ENCODE data around the gene GRM1. TPM values are rescaled to one million over a fixed set of nuclear protein-coding genes. Genes with fewer than 3 reads are reported as not detected.

Gene GRM1
- total and polyA plus RNA-seq, 5 experiments from 2014 or later, result not detected

DNA sequence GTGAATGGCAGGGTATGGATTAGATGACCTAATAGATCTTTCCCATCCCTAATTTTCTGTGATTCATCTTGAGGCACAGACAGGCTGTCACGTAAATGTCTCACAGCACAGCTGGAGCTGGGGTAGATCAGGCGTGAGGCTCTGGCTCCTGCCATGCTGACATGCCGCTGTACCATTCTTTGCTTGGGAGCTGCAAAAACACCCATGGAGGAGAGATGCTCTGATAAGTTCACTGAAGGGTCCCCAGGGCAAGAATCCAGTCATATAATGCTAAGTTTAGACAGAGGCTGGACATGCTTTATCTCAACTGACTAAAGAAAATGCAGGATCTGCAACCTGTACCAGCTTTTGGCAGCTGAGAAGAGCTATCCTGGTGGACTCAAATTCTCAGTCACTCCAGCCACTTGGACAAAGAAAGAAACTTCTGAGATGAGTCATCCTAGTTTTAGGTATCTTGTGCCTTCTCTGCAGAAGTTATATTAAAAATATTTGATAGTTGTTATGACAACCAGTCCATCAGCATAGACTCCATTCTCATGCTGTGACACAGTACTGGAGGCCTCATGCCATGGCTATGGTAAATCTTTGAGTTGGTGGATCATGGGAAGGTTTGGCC is 329.7 kb downstream of the GRM1 start:
- POLR2A ChIA-PET, result no interaction called here
- no peak for DNase-seq
- no peak for ATAC-seq
- Mint-ChIP-seq H3K27ac (no peak overlapping the region), H3K9me3 (peaks cover 0 to 5% (median 0%) of the 10 kb centered on the region in 9 donors), H3K4me1 (peaks cover 0 to 7% (median 0%) of the 10 kb centered on the region in 4 donors), H3K27me3 (peaks cover 0 to 6% (median 2%) of the 10 kb centered on the region in 5 donors), H3K4me3 (no peak overlapping the region), H3K36me3 (no peaks in the 10 kb centered on the region)

DNA sequence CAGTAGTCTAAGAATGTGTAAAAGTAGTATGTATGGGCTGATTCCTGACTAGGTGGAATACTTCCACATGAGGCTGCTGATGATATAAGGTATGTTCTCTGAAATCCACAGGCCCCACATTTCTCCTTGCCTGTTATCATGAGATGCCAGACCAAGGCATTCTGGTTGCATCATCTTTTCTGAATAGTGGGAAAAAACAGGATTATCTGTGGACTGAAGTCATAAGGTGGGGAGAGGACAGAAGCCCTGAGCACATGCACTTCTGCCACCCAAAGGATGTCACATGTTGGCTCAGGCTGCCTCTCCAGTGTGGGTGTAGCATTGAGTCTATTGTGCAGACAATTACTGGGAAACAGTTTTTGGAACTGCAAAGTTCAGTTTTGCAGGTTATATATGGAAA is 330.3 kb downstream of the GRM1 start:
- DNase-seq, result no peak

DNA sequence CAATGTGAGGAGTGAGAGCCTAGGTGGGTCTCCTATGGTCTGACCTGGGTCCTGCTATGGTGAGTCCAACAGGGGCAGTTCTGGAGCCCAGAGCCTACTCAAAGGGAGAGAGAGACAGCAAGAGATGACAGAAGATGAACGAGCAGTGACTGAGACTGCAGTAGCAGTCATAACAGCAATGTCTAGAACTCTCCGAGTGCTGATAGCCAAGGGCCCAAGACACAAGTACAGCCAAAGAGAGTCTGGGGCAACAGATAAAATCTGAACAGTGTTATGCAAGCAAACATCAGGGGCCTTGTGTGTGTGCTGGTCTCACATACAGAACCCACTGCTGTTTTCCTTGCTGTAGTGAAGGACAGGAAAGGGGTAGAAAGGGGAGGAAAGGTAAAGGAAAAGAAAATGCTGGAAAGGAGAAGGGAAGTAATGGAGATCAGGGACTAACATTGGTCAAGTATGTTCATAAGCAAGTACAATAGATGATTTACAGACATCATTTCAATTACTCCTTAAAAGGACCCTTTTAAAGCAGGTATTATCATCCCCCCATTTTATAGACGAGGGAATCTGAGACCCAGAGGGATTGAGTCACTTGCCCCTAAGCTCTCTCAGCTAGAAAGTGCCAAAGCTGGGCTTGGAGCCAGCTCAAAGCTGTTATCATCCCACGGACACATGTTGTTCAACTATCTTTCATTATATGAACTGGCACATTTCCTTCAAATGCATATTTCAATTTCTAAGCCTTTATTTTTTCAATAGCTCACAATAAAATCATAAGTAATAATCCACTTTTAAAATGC is 332.5 kb downstream of the GRM1 start:
- peaks cover 0 to 6% (median 2%) of the 10 kb centered on the region in 5 donors for H3K27me3 Mint-ChIP-seq
- no peak for DNase-seq
- H3K4me1 Mint-ChIP-seq, result peaks cover 0 to 7% (median 0%) of the 10 kb centered on the region in 4 donors
- H3K27ac Mint-ChIP-seq, result no peak overlapping the region
- POLR2A ChIA-PET, result no interaction called here
- no peaks in the 10 kb centered on the region for H3K36me3 Mint-ChIP-seq
- H3K4me3 Mint-ChIP-seq, result no peak overlapping the region
- H3K9me3 Mint-ChIP-seq, result peaks cover 0 to 5% (median 0%) of the 10 kb centered on the region in 9 donors
- ATAC-seq, result no peak

More for the DNA sequence above, 330.3 kb downstream of the GRM1 start:
- H3K36me3 Mint-ChIP-seq, result no peaks in the 10 kb centered on the region
- peaks cover 0 to 7% (median 0%) of the 10 kb centered on the region in 4 donors for H3K4me1 Mint-ChIP-seq
- POLR2A ChIA-PET, result no interaction called here
- H3K9me3 Mint-ChIP-seq, result peaks cover 0 to 5% (median 0%) of the 10 kb centered on the region in 9 donors
- H3K27me3 Mint-ChIP-seq, result peaks cover 0 to 6% (median 2%) of the 10 kb centered on the region in 5 donors
- H3K4me3 Mint-ChIP-seq, result no peak overlapping the region
- H3K27ac Mint-ChIP-seq, result no peak overlapping the region
- no peak for ATAC-seq

DNA sequence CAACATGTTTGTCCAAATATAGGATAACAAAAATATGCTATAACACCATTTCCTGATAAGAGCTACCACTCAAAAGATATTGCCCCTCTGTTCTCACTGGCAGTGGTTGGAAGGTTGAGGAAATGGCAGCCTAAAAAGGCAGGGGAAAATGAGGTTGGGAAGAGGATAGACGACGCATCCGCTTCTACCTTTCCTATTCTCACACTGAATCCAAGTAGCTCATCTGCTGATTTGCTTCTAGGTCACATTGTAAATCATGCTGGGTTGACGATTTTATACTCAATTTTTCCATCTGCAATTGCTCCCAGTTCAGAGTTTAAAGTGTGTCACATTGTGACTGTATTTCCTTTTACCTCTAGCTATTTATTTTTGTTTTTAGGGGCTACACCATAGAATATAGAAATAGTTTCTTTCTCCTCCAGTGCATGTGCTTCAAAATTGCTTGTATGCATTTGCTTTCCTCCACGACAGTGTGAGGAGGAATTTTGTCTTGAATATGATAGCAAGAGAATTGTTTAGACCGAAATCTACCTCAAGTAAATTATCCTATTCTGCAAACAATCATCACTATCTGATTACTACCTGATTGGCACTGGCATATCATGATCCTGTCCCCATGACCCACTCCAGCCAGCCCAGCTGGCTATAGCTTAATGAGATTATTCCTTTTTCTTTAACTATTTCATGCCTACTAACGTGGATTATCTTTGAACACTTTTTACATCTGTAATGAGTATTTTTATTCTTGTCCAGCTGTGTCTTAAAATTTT is 335.2 kb downstream of the GRM1 start:
- no peaks in the 10 kb centered on the region for H3K4me1 Mint-ChIP-seq
- no peak for ATAC-seq
- H3K9me3 Mint-ChIP-seq, result peaks cover 0 to 1% (median 0%) of the 10 kb centered on the region in 9 donors
- POLR2A ChIA-PET, result no interaction called here
- H3K27me3 Mint-ChIP-seq, result peaks cover 0 to 6% (median 2%) of the 10 kb centered on the region in 5 donors
- DNase-seq, result no peak
- H3K27ac Mint-ChIP-seq, result no peak overlapping the region
- H3K4me3 Mint-ChIP-seq, result no peak overlapping the region
- H3K36me3 Mint-ChIP-seq, result no peaks in the 10 kb centered on the region

DNA sequence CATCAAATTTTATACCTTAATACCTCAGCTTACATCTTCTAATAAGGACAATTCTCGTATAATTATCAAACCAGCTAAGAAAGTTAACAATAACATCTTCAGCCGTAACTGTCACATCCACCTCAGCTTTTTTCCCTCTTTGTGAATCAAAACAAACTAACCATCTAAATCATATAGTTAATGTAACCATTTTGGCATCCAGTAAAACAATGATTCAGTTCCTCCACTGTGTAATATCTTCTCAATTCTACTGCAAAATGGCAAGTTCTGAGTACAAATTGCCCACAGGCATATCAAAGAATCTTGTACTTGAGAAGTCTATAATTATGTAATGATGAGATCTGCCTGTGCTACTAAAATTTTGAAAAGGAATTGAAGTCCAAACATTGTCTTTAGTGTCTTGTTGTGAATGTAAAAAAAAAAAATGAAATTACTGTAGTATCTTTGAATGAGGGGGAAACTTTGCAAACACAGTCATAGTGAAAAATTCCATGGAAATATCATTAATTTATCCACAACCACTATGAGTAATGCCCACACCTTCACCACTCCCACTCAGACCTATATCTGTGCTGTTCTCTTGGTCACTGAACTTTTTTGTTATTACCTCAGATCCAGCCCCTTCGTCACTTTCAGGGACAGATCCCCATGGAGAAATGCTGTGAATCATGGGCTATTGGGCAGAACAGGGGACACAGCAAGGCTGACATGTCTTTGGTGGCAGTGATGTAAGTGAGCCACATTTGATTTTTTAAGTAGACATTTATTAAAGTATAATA is 336.1 kb downstream of the GRM1 start:
- no peak for ATAC-seq
- peaks cover 0 to 6% (median 1%) of the 10 kb centered on the region in 5 donors for H3K27me3 Mint-ChIP-seq
- POLR2A ChIA-PET, result no interaction called here
- no peaks in the 10 kb centered on the region for H3K4me1 Mint-ChIP-seq
- no peak overlapping the region for H3K4me3 Mint-ChIP-seq
- H3K9me3 Mint-ChIP-seq, result peaks cover 0 to 5% (median 0%) of the 10 kb centered on the region in 9 donors
- no peaks in the 10 kb centered on the region for H3K36me3 Mint-ChIP-seq
- DNase-seq, result no peak
- no peak overlapping the region for H3K27ac Mint-ChIP-seq

DNA sequence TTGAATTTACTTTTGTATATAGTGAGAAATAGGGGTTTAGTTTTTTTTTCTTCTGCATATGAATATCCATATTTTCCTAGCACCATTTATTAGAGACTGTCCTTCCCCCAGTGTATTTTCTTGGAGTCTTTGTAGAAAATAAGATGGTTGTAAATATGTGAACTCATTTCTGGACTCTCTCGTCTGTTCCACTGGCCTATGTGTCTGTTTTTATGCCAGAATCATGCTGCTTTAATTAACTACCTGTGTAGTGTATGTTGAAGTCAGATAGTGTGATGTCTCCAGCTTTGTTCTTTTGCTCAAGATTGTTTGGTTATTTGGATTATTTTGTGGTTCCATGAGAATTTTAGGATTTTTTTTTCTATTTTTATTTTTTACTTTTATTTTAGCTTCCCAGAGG is 338.2 kb downstream of the GRM1 start:
- POLR2A ChIA-PET, result no interaction called here
- Mint-ChIP-seq H3K27me3 (peaks cover 0 to 1% (median 0%) of the 10 kb centered on the region in 5 donors), H3K36me3 (no peaks in the 10 kb centered on the region), H3K4me3 (no peak overlapping the region), H3K9me3 (peaks cover 0 to 19% (median 6%) of the 10 kb centered on the region in 9 donors), H3K27ac (no peak overlapping the region), H3K4me1 (no peaks in the 10 kb centered on the region)
- ATAC-seq, result no peak
- DNase-seq, result no peak

DNA sequence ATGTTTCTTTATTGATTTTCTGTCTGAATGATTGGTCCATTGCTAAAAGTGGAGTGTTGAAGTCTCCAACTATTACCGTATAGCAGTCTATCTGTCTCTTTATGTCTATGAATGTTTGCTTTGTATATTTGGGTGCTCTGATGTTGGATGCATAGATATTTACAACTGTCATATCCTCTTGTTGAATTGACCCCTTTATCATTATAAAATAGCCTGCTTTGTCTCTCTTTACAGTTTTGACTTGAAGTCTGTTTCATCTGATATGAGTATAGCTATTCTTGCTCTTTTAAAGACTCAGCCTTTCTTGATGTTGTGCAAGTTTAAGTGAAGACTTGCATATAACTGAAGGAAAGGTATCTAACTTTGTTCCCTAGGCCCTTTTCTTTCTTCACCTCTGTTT is 341.0 kb downstream of the GRM1 start:
- Mint-ChIP-seq H3K4me3 (no peak overlapping the region), H3K9me3 (peaks cover 0 to 28% (median 11%) of the 10 kb centered on the region in 9 donors), H3K27me3 (no peaks in the 10 kb centered on the region), H3K36me3 (no peaks in the 10 kb centered on the region), H3K4me1 (no peaks in the 10 kb centered on the region), H3K27ac (no peak overlapping the region)
- POLR2A ChIA-PET, result no interaction called here
- no peak for ATAC-seq
- no peak for DNase-seq

DNA sequence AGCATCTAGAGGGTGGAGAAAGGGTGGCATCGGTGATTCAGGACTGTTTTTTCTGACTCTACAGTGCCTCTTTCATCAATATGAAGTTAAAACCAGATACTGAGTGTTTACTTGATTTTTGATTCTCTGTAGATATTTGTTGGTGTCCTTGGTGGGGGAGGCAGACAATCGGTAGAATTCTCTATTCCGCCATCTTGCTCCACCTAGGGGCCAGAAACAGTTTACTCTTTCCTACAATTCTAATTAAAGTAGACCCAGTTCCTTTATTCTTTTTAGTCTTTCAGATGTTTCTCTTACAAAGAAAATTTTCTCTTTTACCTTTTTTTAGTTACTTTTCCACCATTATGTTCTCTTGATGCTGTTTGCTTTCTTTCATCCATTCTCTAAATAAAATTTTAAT is 352.6 kb downstream of the GRM1 start:
- POLR2A ChIA-PET, result no interaction called here
- Mint-ChIP-seq H3K36me3 (no peaks in the 10 kb centered on the region), H3K27ac (no peak overlapping the region), H3K27me3 (peaks cover 0 to 10% (median 2%) of the 10 kb centered on the region in 5 donors), H3K9me3 (peaks cover 0 to 11% (median 2%) of the 10 kb centered on the region in 9 donors), H3K4me3 (no peak overlapping the region), H3K4me1 (no peaks in the 10 kb centered on the region)
- no peak for DNase-seq
- ATAC-seq, result no peak

DNA sequence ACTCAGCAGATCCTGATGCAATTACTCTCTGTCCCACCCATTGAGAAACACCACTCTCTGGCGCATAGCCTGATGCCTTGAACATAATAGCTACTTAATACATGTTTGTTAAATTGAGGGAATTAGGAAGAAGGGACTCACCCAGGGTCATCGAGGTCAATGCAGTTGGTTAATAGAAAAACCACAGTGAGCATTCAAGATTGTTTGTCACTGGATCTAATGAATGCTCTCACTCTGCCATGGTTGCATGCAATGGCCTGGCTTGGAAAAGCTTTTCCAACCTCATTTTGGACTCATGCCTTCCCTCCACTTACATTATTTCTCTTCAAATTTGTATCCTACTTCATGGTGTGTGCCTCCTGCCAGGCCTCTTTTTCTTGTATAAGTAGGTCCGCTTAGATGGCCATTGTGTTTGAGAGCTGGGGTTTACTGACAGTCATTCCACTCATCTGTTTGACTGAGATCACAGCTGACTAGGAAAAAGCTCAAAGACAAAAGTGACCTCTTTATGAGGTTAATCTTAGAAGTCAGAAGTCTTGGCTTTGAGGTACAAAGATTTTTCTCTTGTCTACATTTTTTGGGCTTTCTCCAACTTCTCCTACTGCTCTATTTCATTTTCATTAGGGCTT is 360.0 kb downstream of the GRM1 start:
- no peaks in the 10 kb centered on the region for H3K4me1 Mint-ChIP-seq
- no peak overlapping the region for H3K27ac Mint-ChIP-seq
- no peaks in the 10 kb centered on the region for H3K27me3 Mint-ChIP-seq
- peaks cover 0 to 3% (median 0%) of the 10 kb centered on the region in 9 donors for H3K9me3 Mint-ChIP-seq
- POLR2A ChIA-PET, result no interaction called here
- DNase-seq, result no peak
- H3K4me3 Mint-ChIP-seq, result no peak overlapping the region
- H3K36me3 Mint-ChIP-seq, result no peaks in the 10 kb centered on the region
- ATAC-seq, result no peak

DNA sequence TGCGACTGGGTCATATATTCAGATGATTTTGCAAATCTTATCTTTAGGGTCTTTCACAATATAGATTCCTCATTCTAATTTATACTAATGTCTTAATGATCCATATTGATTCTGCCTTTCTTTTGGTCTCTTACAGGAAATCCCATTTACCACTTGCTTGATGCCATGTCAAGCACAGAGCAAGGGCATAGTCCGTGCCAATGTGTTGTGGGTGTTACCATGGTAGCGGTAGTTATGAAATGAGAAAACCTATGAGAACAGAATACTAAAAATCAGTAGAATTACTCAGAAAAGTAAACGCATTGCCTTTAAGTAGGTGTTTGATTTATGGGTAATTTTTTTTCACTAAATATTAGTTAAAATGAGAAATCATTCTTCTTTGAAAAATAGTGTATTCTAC is 360.9 kb downstream of the GRM1 start:
- Mint-ChIP-seq H3K36me3 (no peaks in the 10 kb centered on the region), H3K4me1 (no peaks in the 10 kb centered on the region), H3K4me3 (no peak overlapping the region), H3K9me3 (peaks cover 0 to 3% (median 0%) of the 10 kb centered on the region in 9 donors), H3K27me3 (no peaks in the 10 kb centered on the region), H3K27ac (no peak overlapping the region)
- ATAC-seq, result no peak
- POLR2A ChIA-PET, result no interaction called here
- no peak for DNase-seq

DNA sequence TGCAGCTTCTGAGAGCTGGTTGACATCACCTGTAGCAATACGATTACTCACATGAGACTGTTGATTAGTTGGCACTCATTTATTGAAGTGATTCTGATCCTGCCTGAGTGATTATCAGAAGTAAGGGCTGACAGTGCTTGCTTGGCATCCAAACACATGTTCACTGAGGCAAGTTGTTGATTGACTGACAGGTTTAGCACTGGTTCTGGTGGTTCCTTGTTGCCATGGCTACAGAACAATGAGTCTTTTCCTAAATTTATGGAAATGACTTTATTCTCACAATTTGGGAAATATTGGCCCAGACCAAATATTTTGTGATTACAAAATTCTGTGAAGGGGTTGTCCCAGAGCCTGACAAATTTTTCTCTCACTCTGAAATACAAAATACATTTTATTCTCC is 368.8 kb downstream of the GRM1 start:
- POLR2A ChIA-PET, result no interaction called here
- no peak overlapping the region for H3K27ac Mint-ChIP-seq
- H3K27me3 Mint-ChIP-seq, result peaks cover 0 to 3% (median 0%) of the 10 kb centered on the region in 5 donors
- no peak for DNase-seq
- no peak overlapping the region for H3K4me3 Mint-ChIP-seq
- peaks cover 0 to 15% (median 0%) of the 10 kb centered on the region in 9 donors for H3K9me3 Mint-ChIP-seq
- ATAC-seq, result no peak
- no peaks in the 10 kb centered on the region for H3K36me3 Mint-ChIP-seq
- H3K4me1 Mint-ChIP-seq, result no peaks in the 10 kb centered on the region

DNA sequence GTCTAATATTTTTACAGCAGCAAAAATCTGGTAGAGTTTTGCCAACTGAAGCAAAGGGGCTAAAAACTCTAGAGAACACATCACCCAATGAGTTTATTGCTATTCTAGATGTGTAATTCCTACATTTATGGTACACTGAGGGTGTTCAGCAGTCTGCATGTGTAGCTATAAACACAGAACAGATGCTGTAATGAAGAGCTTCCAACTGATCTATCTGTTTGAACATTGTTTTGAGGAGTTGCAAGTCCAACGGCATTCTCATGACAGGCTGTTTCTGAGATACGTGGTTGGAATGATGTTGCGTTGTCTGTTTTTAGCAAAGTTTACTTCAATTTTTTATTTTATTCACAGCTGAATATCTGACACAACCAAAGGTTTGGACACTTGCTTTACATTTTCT is 373.6 kb downstream of the GRM1 start:
- Mint-ChIP-seq H3K4me3 (no peak overlapping the region), H3K4me1 (no peaks in the 10 kb centered on the region), H3K36me3 (no peaks in the 10 kb centered on the region), H3K9me3 (peaks cover 0 to 33% (median 5%) of the 10 kb centered on the region in 9 donors), H3K27ac (no peak overlapping the region), H3K27me3 (peaks cover 0 to 4% (median 0%) of the 10 kb centered on the region in 5 donors)
- ATAC-seq (no peak), DNase-seq (no peak)
- POLR2A ChIA-PET, result no interaction called here
